Upper lobe of left lung (tissue), 4 donors: ENCODE data around the gene MYO18A.

ENCODE experiments used
- CTCF ChIP-seq, 6 experiments: fragments of 450-650 bp in 4 of 6; fragments of 200-600 bp in 2 of 6; sonication (generic) in 2 of 6; IDR thresholded peaks; one replicate each; pipeline ENCODE4 v1.5.1; 2016 to 2019; ENCODE audit warnings: antibody characterized with exemption in 6 of 6
- EP300 ChIP-seq, 4 donors: sonication (generic); formaldehyde crosslinking; IDR thresholded peaks; one replicate each; pipeline ENCODE4 v1.5.1; 2017; ENCODE audit warnings: antibody characterized with exemption in 4 of 4, control low read depth in 2 of 4
- POLR2A ChIP-seq, 4 donors: fragments of 450-650 bp; IDR thresholded peaks; one replicate each; pipeline ENCODE4 v1.5.1; 2016 to 2017; ENCODE audit warnings: antibody characterized with exemption in 4 of 4, mild to moderate bottlenecking in 2 of 4
- POLR2AphosphoS5 ChIP-seq, 2 donors: sonication (generic); formaldehyde crosslinking; IDR thresholded peaks; one replicate each; pipeline ENCODE4 v1.5.1; 2017; ENCODE audit warnings: antibody characterized with exemption in 2 of 2

GRCh38 chr17:29077320-29077719 lies 102.9 kb downstream of the MYO18A start:
- no peak for TF ChIP-seq POLR2A (IDR thresholded peaks at IDR 0.05)
- TF ChIP-seq CTCF (IDR thresholded peaks at IDR 0.05) = no peak
- no peak for TF ChIP-seq EP300 (IDR thresholded peaks at IDR 0.05)
- no peak for TF ChIP-seq POLR2AphosphoS5 (IDR thresholded peaks at IDR 0.05)
